CD14-positive monocyte (primary cell): ENCODE data around the gene SPAG9. TPM values are rescaled to one million over a fixed set of nuclear protein-coding genes. Genes with fewer than 3 reads are reported as not detected.
A peak's percentile ranks its signal among the peaks of the same experiment; 100 is the strongest.

ENCODE experiments used
- DNase-seq, 3 donors: peaks; one replicate each; pipeline ENCODE4 v3.0.0-alpha.2; 2011 to 2022
- H2AFZ ChIP-seq: 2 replicates; pipeline ENCODE4 v1.6.0; 2012; ENCODE audit warnings: mild to moderate bottlenecking, low read depth, low read length, inconsistent platforms; ENCODE audit not compliant: insufficient read depth, poor library complexity, severe bottlenecking
- H3K27ac ChIP-seq, 2 donors: 1 replicate in 1 of 2; 2 replicates in 1 of 2; pipeline ENCODE4 v1.5.1; 2012 to 2013; ENCODE audit warnings: low read length in 2 of 2, control low read depth in 1 of 2, inconsistent platforms in 1 of 2, low read depth in 1 of 2, mild to moderate bottlenecking in 1 of 2
- H3K27me3 ChIP-seq, 2 donors: one replicate each; pipeline versions ENCODE4 v1.6.0 to v1.6.1; 2011 to 2013; ENCODE audit warnings: low read length in 2 of 2; ENCODE audit not compliant: control insufficient read depth in 2 of 2, insufficient read depth in 2 of 2
- H3K36me3 ChIP-seq, 2 donors: replicated peaks in 1 of 2; 1 replicate in 1 of 2; 2 replicates in 1 of 2; pipeline versions ENCODE4 v1.5.1 to v1.6.1; 2012 to 2013; ENCODE audit warnings: low read length in 2 of 2, control low read depth in 1 of 2, inconsistent platforms in 1 of 2, mild to moderate bottlenecking in 1 of 2; ENCODE audit not compliant: insufficient read depth in 2 of 2, control insufficient read depth in 1 of 2
- H3K4me1 ChIP-seq, 2 donors: 1 replicate in 1 of 2; 2 replicates in 1 of 2; pipeline versions ENCODE4 v1.5.1 to v1.6.1; 2012 to 2013; ENCODE audit warnings: low read length in 2 of 2, control low read depth in 1 of 2, inconsistent platforms in 1 of 2, mild to moderate bottlenecking in 1 of 2, moderate library complexity in 1 of 2; ENCODE audit not compliant: insufficient read depth in 2 of 2, control insufficient read depth in 1 of 2
- H3K4me2 ChIP-seq: replicated peaks from 2 replicates; pipeline ENCODE3; 2012; ENCODE audit warnings: low read length, moderate library complexity, mild to moderate bottlenecking; ENCODE audit not compliant: poor library complexity, severe bottlenecking; ENCODE audit errors: extremely low read depth
- H3K4me3 ChIP-seq, 3 experiments: fragments of 200-600 bp in 1 of 3; sonication (generic) in 1 of 3; replicated peaks in 1 of 3; 1 replicate in 2 of 3; 2 replicates in 1 of 3; pipeline ENCODE4 v1.5.1; 2011 to 2013; ENCODE audit warnings: low read length in 3 of 3, mild to moderate bottlenecking in 3 of 3, control low read depth in 2 of 3, low read depth in 2 of 3, inconsistent platforms in 1 of 3, moderate library complexity in 1 of 3
- H3K79me2 ChIP-seq: 2 replicates; pipeline ENCODE4 v1.6.0; 2012; ENCODE audit warnings: mild to moderate bottlenecking, control low read depth, inconsistent platforms, low read length, moderate library complexity; ENCODE audit not compliant: insufficient read depth
- H3K9ac ChIP-seq: 2 replicates; pipeline ENCODE4 v1.6.0; 2017; ENCODE audit warnings: low read length, mild to moderate bottlenecking; ENCODE audit not compliant: insufficient read depth, poor library complexity, severe bottlenecking
- H3K9me3 ChIP-seq, 2 donors: replicated peaks in 1 of 2; 1 replicate in 1 of 2; 2 replicates in 1 of 2; pipeline versions ENCODE4 v1.5.1 to v1.6.1; 2012 to 2013; ENCODE audit warnings: low read length in 2 of 2, control low read depth in 1 of 2; ENCODE audit not compliant: control insufficient read depth in 1 of 2, insufficient read depth in 1 of 2
- H4K20me1 ChIP-seq: 2 replicates; pipeline ENCODE4 v1.6.0; 2012; ENCODE audit warnings: mild to moderate bottlenecking, low read length, control low read depth, moderate library complexity; ENCODE audit not compliant: insufficient read depth
- H3K27ac Mint-ChIP-seq, 7 donors: one replicate each; pipeline ENCODE4 v1.8.0; 2020; ENCODE audit warnings: mild to moderate bottlenecking in 7 of 7, mixed read lengths in 7 of 7, moderate library complexity in 6 of 7, inconsistent platforms in 2 of 7
- H3K27me3 Mint-ChIP-seq, 3 donors: one replicate each; pipeline ENCODE4 v1.8.0; 2021 to 2022; ENCODE audit warnings: low read depth in 3 of 3, mild to moderate bottlenecking in 3 of 3, mixed read lengths in 3 of 3, moderate library complexity in 3 of 3, inconsistent platforms in 1 of 3
- H3K36me3 Mint-ChIP-seq, 2 donors: one replicate each; pipeline ENCODE4 v1.8.0; 2020; ENCODE audit warnings: mixed read lengths in 2 of 2, inconsistent platforms in 1 of 2, mild to moderate bottlenecking in 1 of 2
- H3K4me1 Mint-ChIP-seq: one replicate; pipeline ENCODE4 v1.8.0; 2020; ENCODE audit warnings: mild to moderate bottlenecking, mixed read lengths
- H3K4me3 Mint-ChIP-seq, 2 donors: one replicate each; pipeline ENCODE4 v1.8.0; 2020; ENCODE audit warnings: mild to moderate bottlenecking in 2 of 2, mixed read lengths in 2 of 2, moderate library complexity in 1 of 2
- H3K9me3 Mint-ChIP-seq, 7 donors: one replicate each; pipeline ENCODE4 v1.8.0; 2020 to 2022; ENCODE audit warnings: mixed read lengths in 7 of 7, mild to moderate bottlenecking in 6 of 7, moderate library complexity in 6 of 7, inconsistent platforms in 2 of 7
- CTCF ChIP-seq: fragments of 200-600 bp; IDR thresholded peaks from one replicate; pipeline ENCODE4 v1.8.0; 2022; ENCODE audit warnings: antibody characterized with exemption, mild to moderate bottlenecking
- WGBS: methylation state at CpG from one replicate; pipeline ENCODE4 v1.1.5; 2013; ENCODE audit warnings: missing lambda C conversion rate; ENCODE audit not compliant: insufficient coverage; 5-methylcytosine and 5-hydroxymethylcytosine counted together
- intact Hi-C, 2 donors: fragments of 100-400 bp; cut with micrococcal nuclease; formaldehyde crosslinking; loops; one replicate each; pipeline versions ENCODE4 v1.15.0 to v1.15.1; 2023
- polyA plus RNA-seq, 3 donors: library from polyadenylated mRNA; depleted of rRNA in 1 of 3; unstranded in 2 of 3; stranded (reverse) in 1 of 3; fragments of 300-500 nt in 2 of 3; fragments of >200 nt in 1 of 3; fragmentation: Illumina TruSeq in 2 of 3; gene quantifications; 1 replicate in 2 of 3; 2 replicates in 1 of 3; pipeline ENCODE4 v1.2.3, GENCODE V29; 2012 to 2021

The SPAG9 gene
- polyA plus RNA-seq, 3 donors = 4.9 to 33.1 (median 8.5) TPM

GRCh38 chr17:51153210-51154072, 32.8 kb upstream of the SPAG9 start, which contains the start of gene NME1:
TSS of gene NME1 (plus strand) at chr17:51153559. CDS start at chr17:51155655, 2,096 bp downstream.
- peak; percentile 97 to 99 (median 99) for DNase-seq
- intact Hi-C loops = loop anchor here (1.0 to 10.0 kb wide), 6 partner anchors 33 to 289 kb away; partner anchors contain the start of genes SPAG9 (in 2 of the 2) and TOB1 (in 1 of the 2)
- Histone ChIP-seq H2AFZ (peak within 1 kb of the TSS; percentile 90), H4K20me1 (no peaks in the 10 kb centered on the region), H3K4me3 (peak within 1 kb of the TSS; percentile 68 to 86 (median 80)), H3K4me2 (peak within 1 kb of the TSS; percentile 89), H3K27me3 (no peaks in the 10 kb centered on the region), H3K27ac (peak within 1 kb of the TSS; percentile 55 to 87), H3K9ac (peak within 1 kb of the TSS; percentile 69), H3K79me2 (peaks cover 24% of the 10 kb centered on the region), H3K9me3 (no peaks in the 10 kb centered on the region), H3K4me1 (peaks cover 18 to 19% of the 10 kb centered on the region in 2 donors), H3K36me3 (peaks cover 2 to 7% of the 10 kb centered on the region in 2 donors)
- Mint-ChIP-seq H3K27me3 (peaks cover 0 to 2% (median 0%) of the 10 kb centered on the region in 3 donors), H3K27ac (no peak within 1 kb of the TSS), H3K4me3 (no peak within 1 kb of the TSS), H3K36me3 (peaks cover 10 to 17% of the 10 kb centered on the region in 2 donors), H3K9me3 (no peaks in the 10 kb centered on the region), H3K4me1 (no peaks in the 10 kb centered on the region)
- WGBS = under 1% methylated on average over 56 of the region's 60 CpGs
- TF ChIP-seq CTCF = peak; percentile 76

GRCh38 chr17:51152766-51153209, 32.1 kb upstream of the SPAG9 start:
- Histone ChIP-seq H3K36me3 (peaks cover 0 to 7% of the 10 kb centered on the region in 2 donors), H3K9me3 (no peaks in the 10 kb centered on the region), H2AFZ (peak overlapping the region; percentile 86), H3K4me3 (peak overlapping the region; percentile 22 to 80 (median 34)), H3K4me1 (peaks cover 18 to 19% of the 10 kb centered on the region in 2 donors), H3K9ac (peak overlapping the region; percentile 37), H4K20me1 (no peaks in the 10 kb centered on the region), H3K79me2 (peaks cover 24% of the 10 kb centered on the region), H3K4me2 (peak overlapping the region; percentile 72), H3K27ac (peak overlapping the region; percentile 55 to 87), H3K27me3 (no peaks in the 10 kb centered on the region)
- peak in 2 of 3 donors; percentile 4 to 33 for DNase-seq
- Mint-ChIP-seq H3K36me3 (peaks cover 10 to 17% of the 10 kb centered on the region in 2 donors), H3K9me3 (no peaks in the 10 kb centered on the region), H3K4me3 (no peak overlapping the region), H3K27ac (no peak overlapping the region), H3K4me1 (no peaks in the 10 kb centered on the region), H3K27me3 (peaks cover 0 to 4% (median 0%) of the 10 kb centered on the region in 3 donors)
- 23% methylated on average over 4 of the region's 8 CpGs for WGBS
- intact Hi-C loops = loop anchor here (1.0 to 10.0 kb wide), 6 partner anchors 32 to 288 kb away; partner anchors contain the start of genes SPAG9 (in 2 of the 2) and TOB1 (in 1 of the 2)
- no peak for TF ChIP-seq CTCF
